Measurements from ENCODE around the gene KPNA4.
"Not testable (repeated sequence)": the region's sequence is repeated elsewhere in the genome, so short reads cannot be mapped to it uniquely, and the experiment has no call there.

Gene KPNA4

GRCh38 chr3:160455846-160456245 is 109.5 kb downstream of the KPNA4 start:
- Histone ChIP-seq H3K79me2 (ENCODE audit: control insufficient read depth, insufficient read depth, low read length) (no peaks in the 10 kb centered on the region), H3K4ac (ENCODE audit: low read depth, low read length) (no peak overlapping the region), H3K27me3 (ENCODE audit: insufficient read depth, low read length, poor library complexity) (no peaks in the 10 kb centered on the region), H3K9ac (ENCODE audit: low read length) (no peak overlapping the region), H2BK5ac (ENCODE audit: low read length) (no peak overlapping the region), H3K79me1 (ENCODE audit: low read length) (no peaks in the 10 kb centered on the region), H2BK120ac (ENCODE audit: low read depth, low read length) (no peak overlapping the region), H3K4me3 (ENCODE audit: low read length) (no peak overlapping the region), H3K56ac (ENCODE audit: low read length) (no peak overlapping the region), H4K5ac (ENCODE audit: low read length) (no peak overlapping the region), H2AK5ac (ENCODE audit: low read length) (no peak overlapping the region), H3K36me3 (ENCODE audit: control insufficient read depth, insufficient read depth, low read length) (no peaks in the 10 kb centered on the region), H3K18ac (ENCODE audit: low read length) (no peak overlapping the region), H2BK15ac (replicated peaks; ENCODE audit: low read depth) (no peak overlapping the region), H3K23ac (ENCODE audit: low read length) (no peak overlapping the region), H3K27ac (ENCODE audit: low read depth, low read length) (no peak overlapping the region), H3K4me1 (ENCODE audit: control insufficient read depth, low read depth, low read length) (peaks cover 2% of the 10 kb centered on the region), H3K4me2 (ENCODE audit: low read length) (no peak overlapping the region), H4K8ac (ENCODE audit: low read depth, low read length) (no peak overlapping the region)
- DNase-seq: peak; percentile 65
- WGBS (ENCODE audit: extremely low coverage, insufficient coverage, low lambda C conversion rate): no CpG with 5 or more reads among the region's 3 CpGs

- no CpG with 5 or more reads among the region's 1 CpG for WGBS (ENCODE audit: extremely low coverage, insufficient coverage, low lambda C conversion rate)
- Histone ChIP-seq H3K4ac (ENCODE audit: low read depth, low read length) (no peak overlapping the region), H3K4me2 (ENCODE audit: low read length) (no peak overlapping the region), H2BK15ac (replicated peaks; ENCODE audit: low read depth) (no peak overlapping the region), H3K79me2 (ENCODE audit: control insufficient read depth, insufficient read depth, low read length) (no peaks in the 10 kb centered on the region), H3K27me3 (ENCODE audit: insufficient read depth, low read length, poor library complexity) (no peaks in the 10 kb centered on the region), H2BK120ac (ENCODE audit: low read depth, low read length) (no peak overlapping the region), H3K56ac (ENCODE audit: low read length) (no peak overlapping the region), H3K27ac (ENCODE audit: low read depth, low read length) (no peak overlapping the region), H3K4me3 (ENCODE audit: low read length) (no peak overlapping the region), H3K79me1 (ENCODE audit: low read length) (no peaks in the 10 kb centered on the region), H3K18ac (ENCODE audit: low read length) (no peak overlapping the region), H3K9ac (ENCODE audit: low read length) (no peak overlapping the region), H3K36me3 (ENCODE audit: control insufficient read depth, insufficient read depth, low read length) (no peaks in the 10 kb centered on the region), H2AK5ac (ENCODE audit: low read length) (no peak overlapping the region), H3K23ac (ENCODE audit: low read length) (no peak overlapping the region), H2BK5ac (ENCODE audit: low read length) (no peak overlapping the region), H4K8ac (ENCODE audit: low read depth, low read length) (no peak overlapping the region), H3K4me1 (ENCODE audit: control insufficient read depth, low read depth, low read length) (peaks cover 6% of the 10 kb centered on the region), H4K5ac (ENCODE audit: low read length) (no peak overlapping the region)
- no peak for DNase-seq
These were observed 110.4 kb downstream of the KPNA4 start for GRCh38 chr3:160454995-160455394.

- not testable (repeated sequence) for H3K4me3 ChIP-seq (ENCODE audit: low read length); H2BK5ac ChIP-seq (ENCODE audit: low read length); H3K79me1 ChIP-seq (ENCODE audit: low read length); H3K9ac ChIP-seq (ENCODE audit: low read length); H4K8ac ChIP-seq (ENCODE audit: low read depth, low read length); H3K4me2 ChIP-seq (ENCODE audit: low read length); DNase-seq; H2BK15ac ChIP-seq (replicated peaks; ENCODE audit: low read depth); H3K4ac ChIP-seq (ENCODE audit: low read depth, low read length); H2BK120ac ChIP-seq (ENCODE audit: low read depth, low read length); H3K36me3 ChIP-seq (ENCODE audit: control insufficient read depth, insufficient read depth, low read length); H4K5ac ChIP-seq (ENCODE audit: low read length); H2AK5ac ChIP-seq (ENCODE audit: low read length); H3K18ac ChIP-seq (ENCODE audit: low read length); H3K23ac ChIP-seq (ENCODE audit: low read length); H3K27ac ChIP-seq (ENCODE audit: low read depth, low read length); H3K4me1 ChIP-seq (ENCODE audit: control insufficient read depth, low read depth, low read length); H3K27me3 ChIP-seq (ENCODE audit: insufficient read depth, low read length, poor library complexity); H3K56ac ChIP-seq (ENCODE audit: low read length)
- peaks cover 13% of the 10 kb centered on the region for H3K79me2 ChIP-seq (ENCODE audit: control insufficient read depth, insufficient read depth, low read length)
- WGBS (ENCODE audit: extremely low coverage, insufficient coverage, low lambda C conversion rate): no CpG with 5 or more reads among the region's 19 CpGs
These were observed 113.1 kb downstream of the KPNA4 start for GRCh38 chr3:160452251-160452650.

- no peak overlapping the region for H3K4me2 ChIP-seq (ENCODE audit: low read length)
- H2BK5ac ChIP-seq (ENCODE audit: low read length): no peak overlapping the region
- H3K27me3 ChIP-seq (ENCODE audit: insufficient read depth, low read length, poor library complexity): no peaks in the 10 kb centered on the region
- H3K56ac ChIP-seq (ENCODE audit: low read length): no peak overlapping the region
- H2BK120ac ChIP-seq (ENCODE audit: low read depth, low read length): no peak overlapping the region
- H3K4ac ChIP-seq (ENCODE audit: low read depth, low read length): no peak overlapping the region
- no peak overlapping the region for H2BK15ac ChIP-seq (replicated peaks; ENCODE audit: low read depth)
- H3K79me2 ChIP-seq (ENCODE audit: control insufficient read depth, insufficient read depth, low read length): peaks cover 16% of the 10 kb centered on the region
- no peak overlapping the region for H3K27ac ChIP-seq (ENCODE audit: low read depth, low read length)
- H3K4me1 ChIP-seq (ENCODE audit: control insufficient read depth, low read depth, low read length): peaks cover 4% of the 10 kb centered on the region
- H3K36me3 ChIP-seq (ENCODE audit: control insufficient read depth, insufficient read depth, low read length): no peaks in the 10 kb centered on the region
- H3K79me1 ChIP-seq (ENCODE audit: low read length): peaks cover 2% of the 10 kb centered on the region
- DNase-seq: no peak
- no peak overlapping the region for H2AK5ac ChIP-seq (ENCODE audit: low read length)
- no peak overlapping the region for H4K5ac ChIP-seq (ENCODE audit: low read length)
- no peak overlapping the region for H3K18ac ChIP-seq (ENCODE audit: low read length)
- no peak overlapping the region for H4K8ac ChIP-seq (ENCODE audit: low read depth, low read length)
- H3K9ac ChIP-seq (ENCODE audit: low read length): no peak overlapping the region
- H3K4me3 ChIP-seq (ENCODE audit: low read length): no peak overlapping the region
- no CpG with 5 or more reads among the region's 4 CpGs for WGBS (ENCODE audit: extremely low coverage, insufficient coverage, low lambda C conversion rate)
- no peak overlapping the region for H3K23ac ChIP-seq (ENCODE audit: low read length)
These were observed 113.8 kb downstream of the KPNA4 start for GRCh38 chr3:160451602-160452001.

GRCh38 chr3:160450846-160451245 is 114.5 kb downstream of the KPNA4 start:
- peak overlapping the region; percentile 28 for H2AK5ac ChIP-seq (ENCODE audit: low read length)
- H3K56ac ChIP-seq (ENCODE audit: low read length): peak overlapping the region; percentile 96
- H3K9ac ChIP-seq (ENCODE audit: low read length): peak overlapping the region; percentile 84
- H3K18ac ChIP-seq (ENCODE audit: low read length): peak overlapping the region; percentile 72
- H3K4ac ChIP-seq (ENCODE audit: low read depth, low read length): no peak overlapping the region
- peak overlapping the region; percentile 53 for H3K4me2 ChIP-seq (ENCODE audit: low read length)
- no peak overlapping the region for H3K23ac ChIP-seq (ENCODE audit: low read length)
- H3K4me3 ChIP-seq (ENCODE audit: low read length): no peak overlapping the region
- no peaks in the 10 kb centered on the region for H3K27me3 ChIP-seq (ENCODE audit: insufficient read depth, low read length, poor library complexity)
- no peak overlapping the region for H4K8ac ChIP-seq (ENCODE audit: low read depth, low read length)
- H3K79me1 ChIP-seq (ENCODE audit: low read length): peaks cover 3% of the 10 kb centered on the region
- no peak overlapping the region for H4K5ac ChIP-seq (ENCODE audit: low read length)
- H2BK15ac ChIP-seq (replicated peaks; ENCODE audit: low read depth): no peak overlapping the region
- peak; percentile 56 for DNase-seq
- peaks cover 21% of the 10 kb centered on the region for H3K79me2 ChIP-seq (ENCODE audit: control insufficient read depth, insufficient read depth, low read length)
- WGBS (ENCODE audit: extremely low coverage, insufficient coverage, low lambda C conversion rate): no CpG with 5 or more reads among the region's 3 CpGs
- peaks cover 4% of the 10 kb centered on the region for H3K4me1 ChIP-seq (ENCODE audit: control insufficient read depth, low read depth, low read length)
- no peak overlapping the region for H2BK120ac ChIP-seq (ENCODE audit: low read depth, low read length)
- no peak overlapping the region for H2BK5ac ChIP-seq (ENCODE audit: low read length)
- H3K27ac ChIP-seq (ENCODE audit: low read depth, low read length): peak overlapping the region; percentile 92
- H3K36me3 ChIP-seq (ENCODE audit: control insufficient read depth, insufficient read depth, low read length): no peaks in the 10 kb centered on the region
